GM23248 (cell line): ENCODE measurements around the gene UFSP2. TPM values are rescaled to one million over a fixed set of nuclear protein-coding genes. Genes with fewer than 3 reads are reported as not detected.

Experiments
- DNase-seq: peaks from one replicate; pipeline ENCODE4 v3.0.0-alpha.2; 2015
- H2AFZ ChIP-seq: fragments of 200-600 bp; sonication (generic); 2 replicates; pipeline ENCODE4 v1.6.1; 2016; ENCODE audit warnings: antibody characterized with exemption
- H3F3A ChIP-seq: fragments of 200-600 bp; sonication (generic); 2 replicates; pipeline ENCODE4 v1.6.1; 2016; ENCODE audit warnings: mild to moderate bottlenecking, antibody characterized with exemption, mixed run types; ENCODE audit not compliant: insufficient read depth
- H3K27ac ChIP-seq: fragments of 200-600 bp; sonication (generic); 2 replicates; pipeline ENCODE4 v1.5.1; 2016; ENCODE audit warnings: mild to moderate bottlenecking
- H3K27me3 ChIP-seq: fragments of 200-600 bp; sonication (generic); replicated peaks from 2 replicates; pipeline ENCODE4 v1.6.1; 2016; ENCODE audit warnings: mild to moderate bottlenecking; ENCODE audit not compliant: insufficient read depth
- H3K36me3 ChIP-seq: fragments of 200-600 bp; sonication (generic); 2 replicates; pipeline ENCODE4 v1.6.1; 2016; ENCODE audit warnings: low read depth, mild to moderate bottlenecking
- H3K4me1 ChIP-seq: fragments of 200-600 bp; sonication (generic); 2 replicates; pipeline ENCODE4 v1.6.1; 2016; ENCODE audit warnings: mild to moderate bottlenecking; ENCODE audit not compliant: insufficient read depth
- H3K4me2 ChIP-seq: fragments of 200-600 bp; sonication (generic); one replicate; pipeline ENCODE4 v1.6.1; 2016; ENCODE audit warnings: mild to moderate bottlenecking; ENCODE audit not compliant: unreplicated experiment
- H3K4me3 ChIP-seq: fragments of 200-600 bp; sonication (generic); 2 replicates; pipeline ENCODE4 v1.5.1; 2016; ENCODE audit warnings: mild to moderate bottlenecking
- H3K79me2 ChIP-seq: fragments of 200-600 bp; sonication (generic); 2 replicates; pipeline ENCODE4 v1.6.1; 2016; ENCODE audit warnings: mild to moderate bottlenecking; ENCODE audit not compliant: insufficient read depth
- H3K9ac ChIP-seq: fragments of 200-600 bp; sonication (generic); 2 replicates; pipeline ENCODE4 v1.6.1; 2016; ENCODE audit warnings: mild to moderate bottlenecking
- H3K9me2 ChIP-seq: fragments of 200-600 bp; sonication (generic); 2 replicates; pipeline ENCODE4 v1.6.1; 2016; ENCODE audit warnings: mixed run types, mild to moderate bottlenecking, moderate library complexity; ENCODE audit not compliant: insufficient read depth
- H3K9me3 ChIP-seq: fragments of 200-600 bp; sonication (generic); one replicate; pipeline ENCODE4 v1.6.1; 2017; ENCODE audit warnings: low read depth
- H4K20me1 ChIP-seq: fragments of 200-600 bp; sonication (generic); 2 replicates; pipeline ENCODE4 v1.6.0; 2016; ENCODE audit not compliant: insufficient read depth
- EZH2 ChIP-seq: fragments of 200-600 bp; sonication (generic); IDR thresholded peaks from 2 replicates; pipeline ENCODE4 v1.6.1; 2018; ENCODE audit warnings: antibody characterized with exemption, mild to moderate bottlenecking; ENCODE audit not compliant: insufficient read depth, poor library complexity, severe bottlenecking
- EZH2phosphoT487 ChIP-seq: fragments of 200-600 bp; sonication (generic); IDR thresholded peaks from 2 replicates; pipeline ENCODE4 v1.6.1; 2018; ENCODE audit warnings: antibody characterized with exemption, moderate library complexity, mild to moderate bottlenecking, low read depth; ENCODE audit not compliant: insufficient read depth
- WGBS, 2 experiments: methylation state at CpG; one replicate each; pipeline ENCODE4 v1.1.6; 2015 to 2017; ENCODE audit warnings: low lambda C conversion rate in 2 of 2, low coverage in 1 of 2; ENCODE audit errors: missing lambda C conversion rate in 2 of 2; 5-methylcytosine and 5-hydroxymethylcytosine counted together
- in situ Hi-C: fragments of 300-500 bp; cut with MboI; formaldehyde crosslinking; loops from 2 replicates; pipeline ENCODE4 v1.15.0; 2020
- polyA plus RNA-seq: library from polyadenylated mRNA; unstranded; fragments of >200 nt; fragmentation: Nextera tagmentation; extraction: Ambion mirVana; gene quantifications from 2 replicates; pipeline ENCODE4 v1.2.1, GENCODE V29; 2016
- total RNA-seq: library from RNA; depleted of rRNA; stranded (reverse); fragments of >200 nt; shearing (Covaris generic); gene quantifications from 2 replicates; pipeline ENCODE4 v1.2.3, GENCODE V29; 2014

UFSP2 gene
- total and polyA plus RNA-seq, 2 experiments from 2014 or later: 25.6 to 26.8 TPM

- H3K27ac ChIP-seq: no peak overlapping the region
- H3F3A ChIP-seq: no peaks in the 10 kb centered on the region
- H3K27me3 ChIP-seq: no peaks in the 10 kb centered on the region
- WGBS, 2 experiments: 86 to 89% methylated on average over 5 of the region's 5 CpGs
- H3K9me2 ChIP-seq: no peaks in the 10 kb centered on the region
- H3K4me3 ChIP-seq: no peak overlapping the region
- no peaks in the 10 kb centered on the region for H4K20me1 ChIP-seq
- no peak overlapping the region for H2AFZ ChIP-seq
- no peak for TF ChIP-seq EZH2phosphoT487
- no peak for TF ChIP-seq EZH2
- DNase-seq: no peak
- no peaks in the 10 kb centered on the region for H3K4me1 ChIP-seq
- H3K9me3 ChIP-seq: no peaks in the 10 kb centered on the region
- no peaks in the 10 kb centered on the region for H3K79me2 ChIP-seq
- in situ Hi-C loops: no loop called here
- peaks cover 34% of the 10 kb centered on the region for H3K36me3 ChIP-seq
- H3K9ac ChIP-seq: no peak overlapping the region
- H3K4me2 ChIP-seq: no peak overlapping the region
These were observed 13.9 kb downstream of the UFSP2 start for GRCh38 chr4:185411849-185412248.

- in situ Hi-C loops: no loop called here
- DNase-seq: no peak
- TF ChIP-seq EZH2phosphoT487 (no peak), EZH2 (no peak)
- 99 to 100% methylated on average over 2 of the region's 2 CpGs for WGBS, 2 experiments
- Histone ChIP-seq H3K9me2 (no peaks in the 10 kb centered on the region), H2AFZ (no peak overlapping the region), H3K9ac (no peak overlapping the region), H3K36me3 (peaks cover 21% of the 10 kb centered on the region), H3K4me1 (no peaks in the 10 kb centered on the region), H3K4me2 (no peak overlapping the region), H3K9me3 (no peaks in the 10 kb centered on the region), H3K4me3 (no peak overlapping the region), H3K79me2 (no peaks in the 10 kb centered on the region), H3K27me3 (no peaks in the 10 kb centered on the region), H3F3A (no peaks in the 10 kb centered on the region), H4K20me1 (no peaks in the 10 kb centered on the region), H3K27ac (no peak overlapping the region)
These were observed 17.3 kb downstream of the UFSP2 start for GRCh38 chr4:185408432-185408831.

GRCh38 chr4:185405296-185405999 is 20.3 kb downstream of the UFSP2 start:
- DNase-seq: no peak
- no peaks in the 10 kb centered on the region for H3K9me2 ChIP-seq
- H3K4me3 ChIP-seq: no peak overlapping the region
- no peak overlapping the region for H3K4me2 ChIP-seq
- H3K9ac ChIP-seq: no peak overlapping the region
- WGBS, 2 experiments: 92 to 95% methylated on average over 6 of the region's 6 CpGs
- TF ChIP-seq EZH2 (no peak), EZH2phosphoT487 (no peak)
- no peak overlapping the region for H3K27ac ChIP-seq
- in situ Hi-C loops: no loop called here
- no peaks in the 10 kb centered on the region for H3K9me3 ChIP-seq
- peaks cover 37% of the 10 kb centered on the region for H3K36me3 ChIP-seq
- no peak overlapping the region for H2AFZ ChIP-seq
- H3K27me3 ChIP-seq: no peaks in the 10 kb centered on the region
- H3K79me2 ChIP-seq: no peaks in the 10 kb centered on the region
- no peaks in the 10 kb centered on the region for H3K4me1 ChIP-seq
- no peaks in the 10 kb centered on the region for H3F3A ChIP-seq
- no peaks in the 10 kb centered on the region for H4K20me1 ChIP-seq

- in situ Hi-C loops: no loop called here
- H3K27me3 ChIP-seq: no peaks in the 10 kb centered on the region
These were observed 21.7 kb downstream of the UFSP2 start for GRCh38 chr4:185404031-185404430.

More at GRCh38 chr4:185404031-185404430, 21.7 kb downstream of the UFSP2 start:
- Histone ChIP-seq H3K4me1 (no peaks in the 10 kb centered on the region), H3K9me2 (no peaks in the 10 kb centered on the region), H3K36me3 (peaks cover 49% of the 10 kb centered on the region), H2AFZ (no peak overlapping the region), H3K9ac (no peak overlapping the region), H3K4me3 (no peak overlapping the region), H4K20me1 (no peaks in the 10 kb centered on the region), H3F3A (0 out of 2 replicates have a peak, but pooled peaks cover under 1% of the 10 kb centered on the region), H3K4me2 (no peak overlapping the region), H3K27ac (no peak overlapping the region), H3K9me3 (no peaks in the 10 kb centered on the region), H3K79me2 (no peaks in the 10 kb centered on the region)
- DNase-seq: no peak
- TF ChIP-seq EZH2phosphoT487 (no peak), EZH2 (no peak)
- WGBS, 2 experiments: 96 to 100% methylated on average over 3 to 4 of the region's 4 CpGs
